Loucy (cell line): Measurements from ENCODE around the gene SYT13.

Source experiments
- H2AFZ ChIP-seq: fragments of 200-600 bp; sonication (generic); 2 replicates; pipeline ENCODE4 v1.6.0; 2016; ENCODE audit warnings: antibody characterized with exemption, mild to moderate bottlenecking, low read length, moderate library complexity
- H3F3A ChIP-seq: fragments of 200-600 bp; 2 replicates; pipeline ENCODE4 v1.6.0; 2016; ENCODE audit warnings: antibody characterized with exemption, low read depth, mild to moderate bottlenecking
- H3K27me3 ChIP-seq: fragments of 200-600 bp; sonication (generic); 2 replicates; pipeline ENCODE4 v1.6.1; 2014; ENCODE audit warnings: low read length, mild to moderate bottlenecking; ENCODE audit not compliant: insufficient read depth, poor library complexity, severe bottlenecking
- H3K36me3 ChIP-seq: fragments of 200-600 bp; sonication (generic); 2 replicates; pipeline ENCODE4 v1.6.1; 2016; ENCODE audit warnings: low read length; ENCODE audit not compliant: insufficient read depth
- H3K4me1 ChIP-seq: fragments of 200-600 bp; sonication (generic); 2 replicates; pipeline ENCODE4 v1.5.1; 2014; ENCODE audit warnings: low read length, mild to moderate bottlenecking; ENCODE audit not compliant: insufficient read depth, poor library complexity, severe bottlenecking
- H3K4me2 ChIP-seq: fragments of 200-600 bp; sonication (generic); 2 replicates; pipeline ENCODE4 v1.6.0; 2014; ENCODE audit warnings: antibody characterized with exemption, low read length, low read depth, mild to moderate bottlenecking; ENCODE audit not compliant: poor library complexity, severe bottlenecking
- H3K4me3 ChIP-seq: fragments of 200-600 bp; sonication (generic); 2 replicates; pipeline ENCODE4 v1.5.1; 2014; ENCODE audit warnings: low read length, mild to moderate bottlenecking, mixed read lengths; ENCODE audit not compliant: poor library complexity, severe bottlenecking
- H3K79me2 ChIP-seq: fragments of 200-600 bp; sonication (generic); 2 replicates; pipeline ENCODE4 v1.6.1; 2014; ENCODE audit warnings: low read length; ENCODE audit not compliant: insufficient read depth
- H3K9ac ChIP-seq: fragments of 200-600 bp; sonication (generic); 2 replicates; pipeline ENCODE4 v1.6.0; 2014; ENCODE audit warnings: mild to moderate bottlenecking, low read depth, low read length, moderate library complexity; ENCODE audit not compliant: poor library complexity, severe bottlenecking
- H3K9me2 ChIP-seq: fragments of 200-600 bp; sonication (generic); replicated peaks from 2 replicates; pipeline ENCODE4 v1.6.1; 2016; ENCODE audit warnings: low read depth, low read length, mixed read lengths
- H3K9me3 ChIP-seq: fragments of 200-600 bp; sonication (generic); 2 replicates; pipeline ENCODE4 v1.6.1; 2014; ENCODE audit warnings: mild to moderate bottlenecking, antibody characterized with exemption, low read length, low read depth; ENCODE audit not compliant: insufficient read depth
- H4K20me1 ChIP-seq: fragments of 200-600 bp; sonication (generic); 2 replicates; pipeline ENCODE4 v1.6.0; 2014; ENCODE audit warnings: antibody characterized with exemption, low read length, mild to moderate bottlenecking; ENCODE audit not compliant: insufficient read depth, poor library complexity, severe bottlenecking
- CTCF ChIP-seq: fragments of 200-600 bp; sonication (generic); conservative IDR thresholded peaks from 2 replicates; pipeline ENCODE4 v1.5.1; 2014; ENCODE audit warnings: mild to moderate bottlenecking, antibody characterized with exemption, low read length
- EZH2phosphoT487 ChIP-seq: fragments of 200-600 bp; IDR thresholded peaks from 2 replicates; pipeline ENCODE4 v1.6.1; 2018; ENCODE audit warnings: antibody characterized with exemption, mild to moderate bottlenecking, moderate library complexity, borderline replicate concordance

Gene SYT13

GRCh38 chr11:45205978-45206377 lies 80.2 kb downstream of the SYT13 start:
- H4K20me1 ChIP-seq, result no peaks in the 10 kb centered on the region
- no peak overlapping the region for H3K9ac ChIP-seq
- no peak overlapping the region for H2AFZ ChIP-seq
- H3K4me3 ChIP-seq, result no peak overlapping the region
- no peak for TF ChIP-seq CTCF
- TF ChIP-seq EZH2phosphoT487, result no peak
- no peak overlapping the region for H3K4me2 ChIP-seq
- no peaks in the 10 kb centered on the region for H3F3A ChIP-seq
- H3K4me1 ChIP-seq, result peaks cover 41% of the 10 kb centered on the region
- H3K27me3 ChIP-seq, result no peaks in the 10 kb centered on the region
- no peaks in the 10 kb centered on the region for H3K79me2 ChIP-seq
- peaks cover 39% of the 10 kb centered on the region; the same call in 1 of the 2 replicates for H3K36me3 ChIP-seq
- H3K9me2 ChIP-seq, result no peaks in the 10 kb centered on the region
- 0 out of 2 replicates have a peak, but pooled peaks cover 2% of the 10 kb centered on the region for H3K9me3 ChIP-seq

GRCh38 chr11:45204761-45205160 lies 81.4 kb downstream of the SYT13 start:
- Histone ChIP-seq H2AFZ (no peak overlapping the region), H4K20me1 (no peaks in the 10 kb centered on the region), H3K79me2 (no peaks in the 10 kb centered on the region), H3K4me2 (no peak overlapping the region), H3F3A (no peaks in the 10 kb centered on the region), H3K9me2 (no peaks in the 10 kb centered on the region), H3K9ac (no peak overlapping the region), H3K9me3 (0 out of 2 replicates have a peak, but pooled peaks cover 2% of the 10 kb centered on the region), H3K4me1 (peaks cover 29% of the 10 kb centered on the region), H3K36me3 (peaks cover 36% of the 10 kb centered on the region; the same call in 1 of the 2 replicates), H3K4me3 (no peak overlapping the region), H3K27me3 (no peaks in the 10 kb centered on the region)
- TF ChIP-seq CTCF (peak; percentile 30), EZH2phosphoT487 (no peak)

- Histone ChIP-seq H3K36me3 (peaks cover 13% of the 10 kb centered on the region; the same call in 1 of the 2 replicates), H3K4me2 (no peak overlapping the region), H3K79me2 (no peaks in the 10 kb centered on the region), H3K27me3 (no peaks in the 10 kb centered on the region), H4K20me1 (no peaks in the 10 kb centered on the region), H3K9ac (no peak overlapping the region), H3K4me1 (no peaks in the 10 kb centered on the region), H3K9me2 (no peaks in the 10 kb centered on the region), H3K9me3 (no peaks in the 10 kb centered on the region), H3K4me3 (no peak overlapping the region), H2AFZ (no peak overlapping the region), H3F3A (no peaks in the 10 kb centered on the region)
- TF ChIP-seq EZH2phosphoT487, result no peak
- no peak for TF ChIP-seq CTCF
Observed at GRCh38 chr11:45193695-45194094, 92.4 kb downstream of the SYT13 start.
